GM21529 (cell line): Measurements from ENCODE around the gene DDT.
"Not testable (repeated sequence)": the region's sequence is repeated elsewhere in the genome, so short reads cannot be mapped to it uniquely, and the experiment has no call there.

Source experiments
- ATAC-seq: cut with Tn5 transposase; IDR thresholded peaks from one replicate; pipeline ENCODE4 v1.9.1; 2021; ENCODE audit not compliant: unreplicated experiment

DDT gene

GRCh38 chr22:23989583-23990244, 15.5 kb upstream of the DDT start:
- ATAC-seq: not testable (repeated sequence)

DNA sequence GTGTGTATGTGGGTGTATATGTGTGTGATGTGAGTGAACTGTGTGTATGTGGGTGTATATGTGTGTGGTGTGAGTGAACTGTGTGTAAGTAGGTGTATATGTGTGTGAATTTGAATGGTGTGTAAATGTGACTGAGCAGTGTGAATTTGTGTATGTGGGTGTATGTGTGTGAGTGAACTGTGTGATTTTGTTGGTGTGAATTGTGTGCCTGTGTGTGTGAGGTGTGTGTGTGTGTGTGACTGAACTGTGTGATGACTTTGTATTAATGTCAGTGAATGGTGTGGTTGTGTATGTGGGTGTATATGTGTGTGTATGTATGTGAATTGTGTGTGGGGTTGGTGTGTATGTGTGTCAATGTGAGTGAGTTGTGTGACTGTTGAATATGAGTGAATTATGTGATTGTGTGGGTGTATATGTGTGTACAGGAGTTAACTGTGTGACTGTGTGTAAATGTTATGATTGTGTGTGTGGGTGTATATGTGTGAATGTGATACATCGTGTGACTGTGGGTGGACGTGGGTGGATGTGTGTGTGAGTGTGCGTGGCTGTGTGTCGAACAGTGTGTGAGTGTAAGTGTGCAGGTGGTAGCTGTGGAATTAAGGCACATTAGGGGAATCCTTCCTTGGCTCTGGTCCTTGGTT, 12.4 kb upstream of the DDT start:
- ATAC-seq: not testable (repeated sequence)

- not testable (repeated sequence) for ATAC-seq
Measured at GRCh38 chr22:23986089-23986488, 11.8 kb upstream of the DDT start.

DNA sequence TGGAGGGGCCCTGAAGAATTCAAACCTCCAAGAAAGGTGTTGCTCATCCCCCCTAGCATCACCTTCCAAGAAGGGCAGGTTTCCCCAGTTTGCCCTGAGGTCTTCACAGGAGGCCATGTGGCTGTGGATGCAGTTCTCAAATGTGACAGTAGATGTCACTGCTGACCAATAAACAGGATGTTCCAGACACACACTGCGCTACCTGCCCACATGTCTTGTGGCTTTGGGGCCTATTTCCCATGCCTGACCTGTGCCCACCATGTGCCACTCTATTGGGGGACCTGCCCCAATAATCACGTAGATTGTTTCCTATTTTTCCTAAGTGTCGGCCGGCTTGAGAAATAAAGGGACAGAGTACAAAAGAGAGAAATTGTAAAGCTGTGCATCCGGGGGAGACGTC, 10.2 kb upstream of the DDT start:
- ATAC-seq: no peak

GRCh38 chr22:23980567-23980966, 6.3 kb upstream of the DDT start:
- ATAC-seq: not testable (repeated sequence)

GRCh38 chr22:23979557-23980240, 5.5 kb upstream of the DDT start, which contains the start of gene GSTT2:
TSS of gene GSTT2 (plus strand) at chr22:23980134.
- ATAC-seq: not testable (repeated sequence)

DNA sequence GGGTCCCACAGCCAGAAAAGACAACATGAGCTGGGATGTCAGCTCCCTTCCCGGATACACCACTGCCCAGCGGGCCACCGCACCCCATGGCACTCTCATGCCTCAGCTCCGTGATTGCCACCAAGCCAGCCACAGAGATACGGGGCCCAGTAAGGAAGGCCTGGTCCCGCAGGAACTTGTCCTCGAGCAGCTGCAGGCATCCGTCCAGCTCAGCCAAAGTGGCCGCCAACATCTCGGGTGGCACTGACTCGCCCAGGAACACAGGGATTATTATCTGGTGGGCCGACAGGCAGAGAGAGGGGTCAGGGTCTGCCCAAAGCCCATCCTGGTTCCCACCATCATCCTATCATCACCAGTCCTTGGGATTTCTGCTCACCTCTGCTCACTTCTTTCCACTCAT, 3.1 kb upstream of the DDT start:
- ATAC-seq: not testable (repeated sequence)

DNA sequence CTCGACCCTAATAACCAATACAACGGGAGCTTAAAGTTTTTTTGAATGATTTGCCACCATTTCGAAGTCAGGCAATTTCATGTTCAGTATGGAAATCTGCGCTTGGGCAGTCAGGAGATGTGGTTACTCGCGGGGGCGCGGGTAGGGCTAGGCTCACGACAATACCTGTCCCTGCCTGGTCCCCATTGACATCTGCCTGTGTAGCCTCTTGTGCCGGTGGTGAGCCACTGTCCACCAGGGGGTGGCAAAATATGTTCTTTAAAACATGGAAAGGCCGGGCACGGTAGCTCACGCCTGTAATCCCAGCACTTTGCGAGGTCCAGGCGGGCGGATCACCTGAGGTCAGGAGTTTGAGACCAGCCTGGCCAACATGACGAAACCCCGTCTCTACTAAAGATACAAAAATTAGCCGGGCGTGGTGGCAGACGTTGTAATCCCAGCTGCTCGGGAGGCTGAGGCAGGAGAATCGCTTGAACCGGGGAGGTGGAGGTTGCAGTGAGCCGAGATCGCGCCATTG, 653 bp upstream of the DDT start:
- peak; percentile 41 for ATAC-seq

GRCh38 chr22:23971927-23972326, 2.3 kb downstream of the DDT start:
- ATAC-seq: not testable (repeated sequence)

GRCh38 chr22:23970816-23971486, 3.3 kb downstream of the DDT start:
- no peak for ATAC-seq

GRCh38 chr22:23970201-23970641, 4.0 kb downstream of the DDT start:
- ATAC-seq: no peak

GRCh38 chr22:23969071-23969470, 5.2 kb downstream of the DDT start:
- no peak for ATAC-seq

DNA sequence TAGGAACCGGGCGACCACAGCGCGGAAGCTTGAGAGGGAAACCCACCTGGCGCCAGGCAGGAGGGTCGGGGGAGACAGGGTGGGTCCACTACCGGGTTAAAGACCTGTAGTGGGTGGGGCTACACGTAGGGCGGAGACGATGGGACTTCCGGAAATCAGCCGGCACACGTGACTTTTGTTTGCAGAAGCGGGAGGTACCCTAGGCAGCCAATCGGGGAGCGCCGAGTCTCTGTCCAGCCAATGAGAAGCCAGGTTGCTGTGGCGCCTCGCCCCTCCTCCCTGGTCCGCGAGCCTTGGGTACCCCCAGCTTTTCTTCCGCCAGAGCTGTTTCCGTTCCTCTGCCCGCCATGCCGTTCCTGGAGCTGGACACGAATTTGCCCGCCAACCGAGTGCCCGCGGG, 7.7 kb downstream of the DDT start, which contains the start of gene DDTL:
DDTL (plus strand) TSS at position 321 of the 400 bp plus-strand sequence; CDS start at position 348, 27 bp downstream.
- ATAC-seq: peak; percentile 90

DNA sequence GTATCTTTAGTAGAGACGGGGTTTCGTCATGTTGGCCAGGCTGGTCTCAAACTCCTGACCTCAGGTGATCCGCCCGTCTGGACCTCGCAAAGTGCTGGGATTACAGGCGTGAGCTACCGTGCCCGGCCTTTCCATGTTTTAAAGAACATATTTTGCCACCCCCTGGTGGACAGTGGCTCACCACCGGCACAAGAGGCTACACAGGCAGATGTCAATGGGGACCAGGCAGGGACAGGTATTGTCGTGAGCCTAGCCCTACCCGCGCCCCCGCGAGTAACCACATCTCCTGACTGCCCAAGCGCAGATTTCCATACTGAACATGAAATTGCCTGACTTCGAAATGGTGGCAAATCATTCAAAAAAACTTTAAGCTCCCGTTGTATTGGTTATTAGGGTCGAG, 8.1 kb downstream of the DDT start:
- peak; percentile 36 for ATAC-seq

DNA sequence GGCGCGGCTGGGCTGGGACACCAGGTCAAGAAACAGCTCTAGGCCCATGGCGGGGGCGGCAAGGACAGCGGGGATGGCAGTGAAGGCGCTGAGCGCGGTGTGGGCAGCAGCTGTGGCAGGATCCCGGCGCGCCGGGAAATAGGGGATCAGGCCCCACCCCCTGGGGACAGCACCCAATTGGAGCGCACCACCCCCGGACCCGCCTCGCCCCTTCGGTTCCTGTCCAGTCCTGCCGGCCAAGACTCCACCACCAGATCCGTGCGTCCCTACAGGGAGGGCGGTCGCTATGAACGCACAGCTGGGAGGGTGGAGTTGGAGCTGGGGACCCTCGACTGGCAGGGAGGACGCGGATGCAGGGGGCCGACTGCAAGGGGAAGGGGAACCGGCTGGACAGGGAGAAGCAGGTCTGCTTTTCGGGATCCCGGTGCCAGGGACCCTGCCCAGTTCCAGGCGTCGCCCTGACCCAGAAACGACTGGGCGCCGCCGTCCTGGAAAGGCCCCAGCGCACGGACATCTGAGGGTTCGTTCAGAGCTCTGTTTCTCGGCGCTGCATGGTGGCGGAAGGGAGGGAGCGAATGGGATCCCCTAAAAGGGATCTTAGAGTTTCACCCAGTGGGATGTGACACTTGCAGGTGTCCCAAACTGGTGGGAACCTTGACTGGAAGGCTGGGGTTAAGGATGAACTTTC, 13.0 kb downstream of the DDT start, which contains the start of gene GSTT2B:
GSTT2B (minus strand) TSS at position 112 of the 688 bp plus-strand sequence; CDS start at position 48, 64 bp downstream.
- not testable (repeated sequence) for ATAC-seq

- not testable (repeated sequence) for ATAC-seq
Measured at GRCh38 chr22:23956301-23956900, 17.8 kb downstream of the DDT start.

GRCh38 chr22:23955886-23956285, 18.4 kb downstream of the DDT start:
- ATAC-seq: not testable (repeated sequence)

GRCh38 chr22:23954991-23955305, 19.3 kb downstream of the DDT start:
- not testable (repeated sequence) for ATAC-seq

DNA sequence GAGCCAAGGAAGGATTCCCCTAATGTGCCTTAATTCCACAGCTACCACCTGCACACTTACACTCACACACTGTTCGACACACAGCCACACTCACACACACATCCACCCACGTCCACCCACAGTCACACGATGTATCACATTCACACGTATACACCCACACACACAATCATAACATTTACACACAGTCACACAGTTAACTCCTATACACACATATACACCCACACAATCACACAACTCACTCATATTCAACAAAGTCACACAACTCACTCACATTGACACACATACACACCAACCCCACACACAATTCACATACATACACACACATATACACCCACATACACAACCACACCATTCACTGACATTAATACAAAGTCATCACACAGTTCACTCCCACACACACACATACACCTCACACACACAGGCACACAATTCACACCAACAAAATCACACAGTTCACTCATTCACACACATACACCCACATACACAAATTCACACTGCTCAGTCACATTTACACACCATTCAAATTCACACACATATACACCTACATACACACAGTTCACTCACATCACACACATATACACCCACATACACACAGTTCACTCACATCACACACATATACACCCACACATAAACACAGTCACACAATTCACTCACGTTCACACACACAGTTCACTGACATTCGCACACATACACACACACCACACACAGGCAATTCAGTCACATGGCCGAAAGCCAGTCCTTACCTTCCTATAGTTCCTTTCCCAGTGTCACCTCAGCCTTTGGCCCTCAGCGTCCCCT, 19.8 kb downstream of the DDT start:
- not testable (repeated sequence) for ATAC-seq
